NCI-H2227 treated with DMSO at 0.1 percent for 48 hours (cell line): Measurements from ENCODE around the gene MRPL49.
"Not testable (repeated sequence)": the region's sequence is repeated elsewhere in the genome, so short reads cannot be mapped to it uniquely, and the experiment has no call there.

ENCODE experiments used
- DNase-seq: peaks from one replicate; lab custom pipeline; 2025; lab: John Stamatoyannopoulos, UW

MRPL49 gene

DNA sequence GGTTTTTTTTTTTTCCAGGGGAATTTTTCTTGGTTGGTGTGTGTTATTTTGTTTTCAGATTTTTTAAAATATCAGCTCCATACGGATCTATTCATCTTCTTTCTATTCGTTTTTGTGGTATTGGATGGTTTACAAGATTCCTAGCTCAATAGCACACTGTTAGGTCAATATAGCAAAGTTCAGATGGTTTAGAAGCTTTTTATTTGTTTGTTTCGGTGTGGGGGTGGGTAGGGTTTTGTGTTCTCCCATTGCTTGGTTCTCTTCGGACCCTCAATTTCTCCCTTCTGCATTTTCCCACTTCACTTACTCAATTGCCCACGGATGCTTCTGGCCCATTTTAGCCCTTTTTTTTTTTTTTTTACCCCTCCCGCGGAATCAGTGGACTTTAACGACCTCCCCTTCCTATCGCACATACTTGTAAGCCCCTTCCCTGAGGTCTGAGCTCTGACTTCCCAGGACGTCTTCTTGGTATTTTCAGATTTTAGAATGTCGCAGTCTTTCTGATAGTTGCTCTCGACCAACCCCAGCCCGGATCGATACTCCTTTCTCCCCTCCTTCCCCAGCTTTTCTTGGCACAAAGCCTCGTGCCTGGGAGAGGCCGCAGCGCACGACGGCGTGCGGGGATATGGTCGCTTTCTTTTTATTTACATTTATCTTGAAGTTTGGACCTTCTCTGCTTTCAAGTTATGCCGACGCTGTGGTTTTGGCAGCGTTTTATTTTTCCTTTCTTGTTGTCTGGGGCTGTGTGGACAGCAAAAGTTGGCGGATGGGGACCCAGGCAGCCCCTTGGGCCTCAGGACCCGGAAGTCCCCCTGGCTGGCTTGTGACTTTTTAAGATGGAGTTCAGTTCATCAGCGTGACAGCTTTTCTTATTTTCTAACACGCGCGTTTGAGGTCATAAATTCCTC is 43.5 kb downstream of the MRPL49 start:
- no peak for DNase-seq

DNA sequence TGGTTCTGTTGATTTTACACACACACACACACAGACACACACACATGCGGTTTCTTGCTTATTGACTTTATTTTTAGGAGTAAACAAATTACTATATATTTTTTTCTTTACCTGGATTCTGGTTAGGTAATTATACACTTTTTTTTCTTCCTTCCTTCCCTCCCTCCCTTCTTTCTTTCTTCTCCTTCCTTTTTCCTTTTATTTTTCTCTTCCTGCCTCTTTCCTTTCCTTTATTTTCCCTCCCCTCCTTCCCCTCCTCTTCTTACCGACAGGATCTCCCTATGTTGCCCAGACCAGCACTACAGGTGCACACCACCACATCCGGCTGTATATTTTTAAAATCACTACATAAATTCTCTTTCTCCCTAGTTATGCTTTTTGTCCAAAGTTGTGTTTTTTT is 44.8 kb downstream of the MRPL49 start:
- no peak for DNase-seq

DNA sequence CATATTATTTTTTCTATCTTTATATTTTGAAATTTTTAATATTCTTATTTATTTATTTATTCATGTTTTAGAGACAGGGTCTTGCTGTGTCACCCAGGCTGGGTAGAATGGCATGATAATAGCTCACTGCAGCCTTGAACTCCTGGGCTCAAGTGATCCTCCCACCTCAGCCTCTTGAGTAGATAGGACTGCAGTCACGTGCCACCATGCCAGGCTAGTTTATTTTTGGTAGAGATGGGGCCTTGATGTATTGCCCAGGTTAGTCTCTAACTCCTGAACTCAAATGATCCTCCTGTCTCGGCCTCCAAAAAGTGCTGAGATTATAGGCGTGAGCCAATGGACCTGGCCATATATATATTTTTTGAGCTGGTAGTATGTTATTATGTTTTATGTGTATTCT is 45.5 kb downstream of the MRPL49 start:
- DNase-seq, result no peak

DNA sequence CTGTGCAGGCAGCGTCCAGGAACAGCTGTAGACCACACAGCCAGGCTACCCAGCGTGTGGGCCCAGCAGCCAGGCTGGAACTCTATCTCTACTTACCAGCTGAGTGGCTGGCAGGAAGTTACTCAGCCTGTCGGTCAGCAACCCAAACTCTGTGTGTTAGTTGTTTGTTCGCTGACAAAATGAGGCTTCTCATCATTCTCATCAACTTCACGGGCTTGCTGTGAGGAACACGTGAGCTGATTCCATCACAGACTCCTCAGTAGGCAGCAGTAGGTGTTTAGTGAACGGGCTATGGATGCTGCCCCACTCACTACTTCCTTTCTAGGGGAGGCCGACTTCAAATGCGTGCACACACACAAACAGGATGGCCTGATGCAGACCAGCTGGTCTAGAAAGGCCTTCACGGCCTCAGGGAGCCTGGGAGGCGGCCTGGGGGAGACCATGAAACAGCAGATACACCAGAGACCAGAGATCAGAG is 47.1 kb downstream of the MRPL49 start:
- no peak for DNase-seq

DNA sequence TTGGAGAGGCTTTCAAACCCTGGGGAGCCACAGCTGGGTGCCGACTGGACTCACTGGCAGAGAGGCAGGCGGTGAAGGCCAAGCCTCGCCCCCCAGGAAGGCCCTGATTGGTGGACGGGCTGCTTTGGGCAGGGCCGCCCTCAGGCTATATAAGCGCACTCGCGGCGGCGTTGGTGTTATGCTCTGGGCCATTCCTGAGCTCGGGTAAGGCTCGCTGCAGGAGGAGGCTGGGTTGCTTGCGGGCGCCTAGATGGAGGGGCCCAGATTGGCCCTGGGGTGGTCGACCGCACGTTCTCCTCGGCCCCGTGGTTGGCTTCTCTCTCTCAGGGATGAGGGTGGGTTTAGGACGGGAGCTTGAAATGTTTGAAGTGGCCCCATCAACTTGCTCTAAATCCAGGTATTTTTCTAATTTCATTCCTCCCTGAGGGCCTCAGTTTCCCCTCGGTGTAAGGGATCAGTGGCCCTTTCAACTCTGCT is 48.0 kb downstream of the MRPL49 start, which contains the start of gene SPDYC:
TSS of gene SPDYC (plus strand) at position 176 of the 477 bp plus-strand sequence. CDS start 1,125 bp downstream, outside the sequence.
- DNase-seq, result no peak

DNA sequence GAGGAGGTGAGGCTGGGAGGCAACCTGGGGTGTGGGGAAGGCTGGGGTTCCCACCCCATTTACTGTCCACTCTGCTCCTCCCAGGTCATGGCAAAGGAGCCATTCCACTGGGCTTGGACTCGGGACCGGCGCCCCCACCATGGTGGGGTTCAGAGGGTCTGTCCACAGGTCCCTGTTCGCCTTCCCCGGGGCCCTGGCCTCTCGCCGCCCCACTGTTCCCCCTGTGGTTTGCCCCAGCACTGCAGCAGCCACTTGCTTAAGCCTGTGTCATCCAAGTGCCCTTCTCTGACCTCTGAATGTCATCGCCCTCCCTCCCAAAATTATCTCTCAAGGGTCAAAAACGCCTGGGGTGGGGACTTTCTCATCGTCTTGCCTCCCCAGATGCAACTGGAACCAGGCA is 50.5 kb downstream of the MRPL49 start:
- no peak for DNase-seq

DNA sequence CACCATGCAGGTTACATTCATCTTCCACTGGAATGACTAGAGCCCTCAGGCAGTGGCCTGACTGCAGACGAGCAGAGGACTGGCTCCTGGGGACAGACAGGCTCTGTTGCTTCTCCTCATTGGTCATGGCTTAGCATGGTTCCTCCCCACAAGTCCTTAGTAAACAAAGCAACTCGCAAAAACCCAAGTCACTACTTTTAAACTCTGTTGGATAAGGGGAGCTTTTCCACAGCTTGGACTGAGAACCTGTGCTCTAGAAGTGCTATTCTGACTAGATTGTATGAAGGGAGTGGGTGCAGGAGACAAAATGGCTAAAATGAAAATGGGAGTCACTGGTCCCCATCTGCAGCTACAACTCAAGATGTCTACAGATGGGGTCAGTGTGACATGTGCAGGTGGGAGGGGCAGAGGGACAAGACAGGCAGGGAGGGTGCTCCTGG is 52.5 kb downstream of the MRPL49 start:
- DNase-seq, result not testable (repeated sequence)
